ENCODE results near the gene OLFM3. TPM values are rescaled to one million over a fixed set of nuclear protein-coding genes. Genes with fewer than 3 reads are reported as not detected.

OLFM3 gene
- total and polyA plus RNA-seq, 10 of the 15 experiments (the other 5 are each of a cell fraction or from before 2014, with no cell fraction given): 0.09 to 0.33 TPM; not detected in 8

DNA sequence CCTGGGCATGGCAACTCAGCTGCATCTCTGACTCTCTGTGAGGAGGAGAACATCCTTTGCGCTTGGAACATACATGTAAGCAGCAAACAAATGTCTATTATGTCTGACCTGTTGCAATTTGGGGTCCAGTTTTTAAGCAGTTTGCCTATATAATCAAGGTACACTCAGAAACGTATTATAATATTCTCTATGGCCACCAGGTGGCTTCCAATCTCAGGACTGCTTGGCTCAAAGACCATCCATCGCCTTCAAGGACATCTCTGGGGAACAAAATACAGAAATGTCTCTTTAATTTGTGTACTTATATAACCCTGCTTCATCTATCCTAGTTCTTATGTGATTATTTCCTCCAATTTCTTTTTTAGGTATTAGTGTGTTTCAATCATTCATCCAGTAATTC lies 227.2 kb downstream of the OLFM3 start (continued):
- TF ChIP-seq, protein P1, sequence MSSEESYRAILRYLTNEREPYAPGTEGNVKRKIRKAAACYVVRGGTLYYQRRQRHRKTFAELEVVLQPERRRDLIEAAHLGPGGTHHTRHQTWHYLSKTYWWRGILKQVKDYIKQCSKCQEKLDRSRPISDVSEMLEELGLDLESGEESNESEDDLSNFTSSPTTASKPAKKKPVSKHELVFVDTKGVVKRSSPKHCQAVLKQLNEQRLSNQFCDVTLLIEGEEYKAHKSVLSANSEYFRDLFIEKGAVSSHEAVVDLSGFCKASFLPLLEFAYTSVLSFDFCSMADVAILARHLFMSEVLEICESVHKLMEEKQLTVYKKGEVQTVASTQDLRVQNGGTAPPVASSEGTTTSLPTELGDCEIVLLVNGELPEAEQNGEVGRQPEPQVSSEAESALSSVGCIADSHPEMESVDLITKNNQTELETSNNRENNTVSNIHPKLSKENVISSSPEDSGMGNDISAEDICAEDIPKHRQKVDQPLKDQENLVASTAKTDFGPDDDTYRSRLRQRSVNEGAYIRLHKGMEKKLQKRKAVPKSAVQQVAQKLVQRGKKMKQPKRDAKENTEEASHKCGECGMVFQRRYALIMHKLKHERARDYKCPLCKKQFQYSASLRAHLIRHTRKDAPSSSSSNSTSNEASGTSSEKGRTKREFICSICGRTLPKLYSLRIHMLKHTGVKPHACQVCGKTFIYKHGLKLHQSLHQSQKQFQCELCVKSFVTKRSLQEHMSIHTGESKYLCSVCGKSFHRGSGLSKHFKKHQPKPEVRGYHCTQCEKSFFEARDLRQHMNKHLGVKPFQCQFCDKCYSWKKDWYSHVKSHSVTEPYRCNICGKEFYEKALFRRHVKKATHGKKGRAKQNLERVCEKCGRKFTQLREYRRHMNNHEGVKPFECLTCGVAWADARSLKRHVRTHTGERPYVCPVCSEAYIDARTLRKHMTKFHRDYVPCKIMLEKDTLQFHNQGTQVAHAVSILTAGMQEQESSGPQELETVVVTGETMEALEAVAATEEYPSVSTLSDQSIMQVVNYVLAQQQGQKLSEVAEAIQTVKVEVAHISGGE (CRISPR knock-in tag; IDR thresholded peaks at IDR 0.05): no peak
- TF ChIP-seq SIN3A (IDR thresholded peaks at IDR 0.05; ENCODE audit: low read depth, low read length): no peak
- TF ChIP-seq SPI1 (IDR thresholded peaks at IDR 0.05; ENCODE audit: borderline replicate concordance, insufficient read depth, low read depth, low read length): no peak

DNA sequence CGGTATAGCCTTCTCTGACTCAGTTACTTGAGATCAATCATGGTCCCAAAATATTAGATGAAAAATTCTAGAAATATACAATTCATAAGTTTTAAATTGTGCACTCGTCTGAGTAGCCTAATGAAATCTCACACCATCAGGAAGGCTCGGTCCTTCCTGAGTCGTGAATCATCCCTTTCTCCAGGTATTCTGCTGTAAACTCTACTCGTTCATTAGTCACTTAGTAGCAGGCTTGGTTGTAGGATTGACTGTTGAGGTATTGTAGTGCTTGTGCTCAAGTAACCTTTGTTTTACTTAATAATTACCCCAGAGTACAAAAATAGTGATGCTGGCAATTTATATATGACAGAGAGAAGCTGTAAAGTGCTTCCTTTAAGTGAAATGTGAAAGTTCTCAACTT lies 238.7 kb downstream of the OLFM3 start:
- no peak for FAIRE-seq
- no TSS peak for BruUV-seq (replicated peaks)
- H4K20me1 ChIP-seq (ENCODE audit: control insufficient read depth, insufficient read depth): no peaks in the 10 kb centered on the region
- ChIA-PET RAD21 (ENCODE audit: unreplicated experiment) (no interaction called here), POLR2A (no interaction called here), SMC1A (ENCODE audit: uncharacterized antibody, unreplicated experiment) (no interaction called here), CTCF (no interaction called here)
- H3K36me3 ChIP-seq (ENCODE audit: control insufficient read depth in 2 of 2, insufficient read depth in 2 of 2, low read length in 1 of 2): no peaks in the 10 kb centered on the region
- DNase-seq (ENCODE audit: low read depth, low spot score): no peak
- intact Hi-C loops (cut with micrococcal nuclease; ENCODE audit: unreplicated experiment): no loop called here
- no peaks in the 10 kb centered on the region for H3K27me3 ChIP-seq (replicated peaks in 1 of 2; ENCODE audit: control insufficient read depth in 2 of 2, insufficient read depth in 2 of 2, low read length in 1 of 2)
- no peaks in the 10 kb centered on the region for H3K9me3 ChIP-seq (replicated peaks; ENCODE audit: control insufficient read depth, insufficient read depth, low read length)
- H3K27ac ChIP-seq (ENCODE audit: control insufficient read depth, insufficient read depth): no peak overlapping the region
- no peak overlapping the region for H3K4me3 ChIP-seq
- no peaks in the 10 kb centered on the region for H3K79me2 ChIP-seq (ENCODE audit: control insufficient read depth, insufficient read depth, low read length)
- H3K9ac ChIP-seq (ENCODE audit: control insufficient read depth, insufficient read depth, low read length): no peak overlapping the region
- no peaks in the 10 kb centered on the region for H3K4me1 ChIP-seq (ENCODE audit: control insufficient read depth, insufficient read depth, low read length)
- no peak overlapping the region for H2AFZ ChIP-seq (ENCODE audit: control insufficient read depth, low read depth, low read length)
- WGBS (ENCODE audit: insufficient coverage, insufficient replicate concordance, low lambda C conversion rate, missing lambda C conversion rate): 15% methylated on average over 5 of the region's 5 CpGs
- in situ Hi-C loops (cut with MboI): no loop called here
- no peak for ATAC-seq
- H3K4me2 ChIP-seq (ENCODE audit: control insufficient read depth, insufficient read depth): no peak overlapping the region
- TF ChIP-seq, protein P2, sequence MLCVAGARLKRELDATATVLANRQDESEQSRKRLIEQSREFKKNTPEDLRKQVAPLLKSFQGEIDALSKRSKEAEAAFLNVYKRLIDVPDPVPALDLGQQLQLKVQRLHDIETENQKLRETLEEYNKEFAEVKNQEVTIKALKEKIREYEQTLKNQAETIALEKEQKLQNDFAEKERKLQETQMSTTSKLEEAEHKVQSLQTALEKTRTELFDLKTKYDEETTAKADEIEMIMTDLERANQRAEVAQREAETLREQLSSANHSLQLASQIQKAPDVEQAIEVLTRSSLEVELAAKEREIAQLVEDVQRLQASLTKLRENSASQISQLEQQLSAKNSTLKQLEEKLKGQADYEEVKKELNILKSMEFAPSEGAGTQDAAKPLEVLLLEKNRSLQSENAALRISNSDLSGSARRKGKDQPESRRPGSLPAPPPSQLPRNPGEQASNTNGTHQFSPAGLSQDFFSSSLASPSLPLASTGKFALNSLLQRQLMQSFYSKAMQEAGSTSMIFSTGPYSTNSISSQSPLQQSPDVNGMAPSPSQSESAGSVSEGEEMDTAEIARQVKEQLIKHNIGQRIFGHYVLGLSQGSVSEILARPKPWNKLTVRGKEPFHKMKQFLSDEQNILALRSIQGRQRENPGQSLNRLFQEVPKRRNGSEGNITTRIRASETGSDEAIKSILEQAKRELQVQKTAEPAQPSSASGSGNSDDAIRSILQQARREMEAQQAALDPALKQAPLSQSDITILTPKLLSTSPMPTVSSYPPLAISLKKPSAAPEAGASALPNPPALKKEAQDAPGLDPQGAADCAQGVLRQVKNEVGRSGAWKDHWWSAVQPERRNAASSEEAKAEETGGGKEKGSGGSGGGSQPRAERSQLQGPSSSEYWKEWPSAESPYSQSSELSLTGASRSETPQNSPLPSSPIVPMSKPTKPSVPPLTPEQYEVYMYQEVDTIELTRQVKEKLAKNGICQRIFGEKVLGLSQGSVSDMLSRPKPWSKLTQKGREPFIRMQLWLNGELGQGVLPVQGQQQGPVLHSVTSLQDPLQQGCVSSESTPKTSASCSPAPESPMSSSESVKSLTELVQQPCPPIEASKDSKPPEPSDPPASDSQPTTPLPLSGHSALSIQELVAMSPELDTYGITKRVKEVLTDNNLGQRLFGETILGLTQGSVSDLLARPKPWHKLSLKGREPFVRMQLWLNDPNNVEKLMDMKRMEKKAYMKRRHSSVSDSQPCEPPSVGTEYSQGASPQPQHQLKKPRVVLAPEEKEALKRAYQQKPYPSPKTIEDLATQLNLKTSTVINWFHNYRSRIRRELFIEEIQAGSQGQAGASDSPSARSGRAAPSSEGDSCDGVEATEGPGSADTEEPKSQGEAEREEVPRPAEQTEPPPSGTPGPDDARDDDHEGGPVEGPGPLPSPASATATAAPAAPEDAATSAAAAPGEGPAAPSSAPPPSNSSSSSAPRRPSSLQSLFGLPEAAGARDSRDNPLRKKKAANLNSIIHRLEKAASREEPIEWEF (IDR thresholded peaks at IDR 0.05; ENCODE audit: insufficient replicate concordance, low read depth, low read length): no peak
- TF ChIP-seq KAT2A (conservative IDR thresholded peaks at IDR 0.05; ENCODE audit: control insufficient read depth, low read depth, low read length) (no peak), TCF3 (IDR thresholded peaks at IDR 0.05; ENCODE audit: borderline replicate concordance, insufficient read depth, low read depth, low read length) (no peak), BCL11A (IDR thresholded peaks at IDR 0.05; ENCODE audit: low read depth, low read length) (no peak), GABPA (IDR thresholded peaks at IDR 0.05; ENCODE audit: low read depth) (no peak), TARDBP (IDR thresholded peaks at IDR 0.05; ENCODE audit: borderline replicate concordance) (no peak), IKZF1 (conservative IDR thresholded peaks at IDR 0.05) (no peak), CREM (IDR thresholded peaks at IDR 0.05; ENCODE audit: low read depth) (no peak)
- TF ChIP-seq, protein P1 (CRISPR knock-in tag; IDR thresholded peaks at IDR 0.05): no peak

Measured in GM12878 (cell line).